ENCODE measurements around the gene AZIN2.

- TF ChIP-seq SAP30 (IDR thresholded peaks at IDR 0.05; ENCODE audit: borderline replicate concordance, insufficient read depth, low read depth, low read length, poor library complexity, severe bottlenecking) (no peak), JUND (IDR thresholded peaks at IDR 0.05; ENCODE audit: borderline replicate concordance, low read depth, low read length) (no peak), JUND (tag; IDR thresholded peaks at IDR 0.05; ENCODE audit: borderline replicate concordance, low read depth, low read length) (no peak), CTCF (IDR thresholded peaks at IDR 0.05 in 2 of 3, conservative IDR thresholded peaks at IDR 0.05 in 1 of 3; ENCODE audit: insufficient read depth in 2 of 3, low read depth in 1 of 3, low read length in 3 of 3) (no peak), MXD1 (CRISPR knock-in tag; IDR thresholded peaks at IDR 0.05; ENCODE audit: borderline replicate concordance, poor library complexity, severe bottlenecking) (no peak), RUNX1 (IDR thresholded peaks at IDR 0.05; ENCODE audit: low read depth) (no peak), HINFP (tag; conservative IDR thresholded peaks at IDR 0.05; ENCODE audit: low read depth) (no peak), SRSF3 (IDR thresholded peaks at IDR 0.05; ENCODE audit: insufficient read depth, low read length) (no peak), RFX5 (IDR thresholded peaks at IDR 0.05; ENCODE audit: low read depth, low read length) (no peak), ZNF431 (CRISPR knock-in tag; IDR thresholded peaks at IDR 0.05) (no peak), SMC3 (conservative IDR thresholded peaks at IDR 0.05; ENCODE audit: insufficient read depth, low read depth, low read length) (no peak), CEBPB (tag; IDR thresholded peaks at IDR 0.05) (no peak), ARID4B (CRISPR knock-in tag; IDR thresholded peaks at IDR 0.05) (no peak), ATF3 (IDR thresholded peaks at IDR 0.05) (no peak), ATF3 (CRISPR knock-in tag; conservative IDR thresholded peaks at IDR 0.05) (no peak), PCBP1 (IDR thresholded peaks at IDR 0.05; ENCODE audit: low read depth, low read length, poor library complexity, severe bottlenecking) (no peak)
Measured at GRCh38 chr1:33089457-33089856, 8.5 kb downstream of the AZIN2 start.

All from K562 (cell line).